RWPE2 (cell line): ENCODE measurements around the gene CRLF3.

Source experiments
- ATAC-seq: fragments of 200-7000 bp; cut with Tn5 transposase; 3 replicates; pipeline ENCODE4 v1.9.1; 2021; ENCODE audit warnings: low read depth
- DNase-seq: peaks from one replicate; pipeline ENCODE4 v3.0.0-alpha.2; 2020; ENCODE audit warnings: low spot score
- H3K27ac ChIP-seq: fragments of 450-650 bp; 2 replicates; pipeline ENCODE4 v1.5.1; 2017; ENCODE audit warnings: mild to moderate bottlenecking; ENCODE audit not compliant: poor library complexity, severe bottlenecking
- H3K27me3 ChIP-seq: fragments of 250-450 bp; sonication (Bioruptor Pico); 2 replicates; pipeline ENCODE4 v1.5.1; 2021; ENCODE audit warnings: mild to moderate bottlenecking, moderate library complexity; ENCODE audit not compliant: insufficient read depth, poor library complexity, severe bottlenecking
- H3K36me3 ChIP-seq: fragments of 250-450 bp; sonication (Bioruptor Pico); 2 replicates; pipeline ENCODE4 v1.5.1; 2020; ENCODE audit warnings: low read depth, mild to moderate bottlenecking, moderate library complexity
- H3K4me1 ChIP-seq: fragments of 250-450 bp; sonication (Bioruptor Pico); 2 replicates; pipeline ENCODE4 v1.5.1; 2021; ENCODE audit warnings: mild to moderate bottlenecking, moderate library complexity; ENCODE audit not compliant: insufficient read depth, poor library complexity, severe bottlenecking
- H3K4me3 ChIP-seq: fragments of 250-450 bp; sonication (Bioruptor Pico); 2 replicates; pipeline ENCODE4 v1.5.1; 2021; ENCODE audit warnings: mild to moderate bottlenecking, moderate library complexity; ENCODE audit not compliant: severe bottlenecking
- H3K9me3 ChIP-seq: fragments of 250-450 bp; sonication (Bioruptor Pico); 2 replicates; pipeline ENCODE4 v1.5.1; 2021; ENCODE audit warnings: mild to moderate bottlenecking, moderate library complexity; ENCODE audit not compliant: severe bottlenecking
- CTCF ChIP-seq: fragments of 450-650 bp; IDR thresholded peaks from one replicate; pipeline ENCODE4 v1.5.1; 2017; ENCODE audit warnings: mild to moderate bottlenecking, moderate library complexity; ENCODE audit not compliant: poor library complexity, severe bottlenecking

The CRLF3 gene

GRCh38 chr17:30832438-30833124 is 8.1 kb upstream of the CRLF3 start:
- Histone ChIP-seq H3K9me3 (no peaks in the 10 kb centered on the region), H3K4me1 (peaks cover 6% of the 10 kb centered on the region), H3K27ac (peak overlapping the region; percentile 52), H3K27me3 (no peaks in the 10 kb centered on the region), H3K36me3 (peaks cover 39% of the 10 kb centered on the region), H3K4me3 (peak overlapping the region; percentile 56)
- ATAC-seq (peak; percentile 15; the same call in 1 of the 3 replicates), DNase-seq (no peak)
- TF ChIP-seq CTCF = no peak

- ATAC-seq (peak; percentile 87), DNase-seq (peak; percentile 87)
- H3K27ac ChIP-seq = peak within 1 kb of the TSS; percentile 52
- no peaks in the 10 kb centered on the region for H3K27me3 ChIP-seq
- no peak for TF ChIP-seq CTCF
- peaks cover 32% of the 10 kb centered on the region for H3K36me3 ChIP-seq
- peaks cover 6% of the 10 kb centered on the region for H3K4me1 ChIP-seq
- H3K4me3 ChIP-seq = peak within 1 kb of the TSS; percentile 56
- no peaks in the 10 kb centered on the region for H3K9me3 ChIP-seq
Measured at GRCh38 chr17:30831663-30832437, 7.4 kb upstream of the CRLF3 start, which contains the start of gene ATAD5. Gene ATAD5, plus strand, starts transcription at chr17:30831966. Its CDS starts 382 bp downstream, at chr17:30832348.

- ATAC-seq (no peak), DNase-seq (no peak)
- no peak for TF ChIP-seq CTCF
- Histone ChIP-seq H3K36me3 (peaks cover 26% of the 10 kb centered on the region), H3K4me1 (peaks cover 9% of the 10 kb centered on the region), H3K9me3 (no peaks in the 10 kb centered on the region), H3K27me3 (no peaks in the 10 kb centered on the region), H3K4me3 (peak overlapping the region; percentile 56), H3K27ac (peak overlapping the region; percentile 52)
Measured at GRCh38 chr17:30831257-30831656, 6.8 kb upstream of the CRLF3 start.

GRCh38 chr17:30829022-30829421 is 4.5 kb upstream of the CRLF3 start:
- ATAC-seq (no peak), DNase-seq (no peak)

More at GRCh38 chr17:30829022-30829421, 4.5 kb upstream of the CRLF3 start:
- Histone ChIP-seq H3K36me3 (peaks cover 4% of the 10 kb centered on the region), H3K9me3 (no peaks in the 10 kb centered on the region), H3K27ac (no peak overlapping the region), H3K27me3 (no peaks in the 10 kb centered on the region), H3K4me3 (no peak overlapping the region), H3K4me1 (peaks cover 23% of the 10 kb centered on the region)
- no peak for TF ChIP-seq CTCF
